Suprapubic skin (tissue), 4 donors: ENCODE measurements around the gene PIGL.

Experiments
- EP300 ChIP-seq: sonication (generic); formaldehyde crosslinking; IDR thresholded peaks from one replicate; pipeline ENCODE4 v1.6.1; 2017; ENCODE audit warnings: antibody characterized with exemption
- POLR2A ChIP-seq, 2 donors: fragments of 450-650 bp; IDR thresholded peaks; one replicate each; pipeline ENCODE4 v1.6.1; 2017; ENCODE audit warnings: antibody characterized with exemption in 2 of 2, mild to moderate bottlenecking in 2 of 2, moderate library complexity in 2 of 2
- POLR2AphosphoS5 ChIP-seq, 3 donors: sonication (generic); formaldehyde crosslinking; IDR thresholded peaks; one replicate each; pipeline ENCODE4 v1.6.1; 2017; ENCODE audit warnings: antibody characterized with exemption in 3 of 3
- TF ChIP-seq, protein P1 (sequence below), 2 donors: fragments of 200-600 bp in 1 of 2; fragments of 450-650 bp in 1 of 2; sonication (generic) in 1 of 2; IDR thresholded peaks; one replicate each; pipeline ENCODE4 v1.5.1; 2016 to 2019; ENCODE audit warnings: antibody characterized with exemption in 2 of 2, mild to moderate bottlenecking in 1 of 2, moderate library complexity in 1 of 2

DNA sequence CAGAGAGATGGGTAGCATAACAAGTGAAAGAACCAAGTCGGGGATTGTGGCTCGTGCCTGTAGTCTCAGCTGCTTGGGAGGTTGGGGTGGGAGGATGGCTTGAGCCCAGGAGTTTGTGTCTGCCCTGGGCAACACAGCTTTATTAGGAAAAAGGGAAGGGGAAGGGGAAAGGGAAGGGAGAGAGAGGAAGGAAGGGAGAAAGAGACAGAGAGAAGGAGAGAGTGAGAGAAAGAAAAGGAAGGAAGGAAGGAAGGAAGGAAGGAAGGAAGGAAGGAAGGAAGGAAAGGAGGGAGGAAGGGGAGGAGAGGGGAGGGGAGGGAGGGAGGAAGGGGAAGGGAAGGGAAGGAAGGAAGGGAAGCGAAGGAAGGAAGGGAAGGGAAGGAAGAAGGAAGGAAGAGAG lies 103.0 kb downstream of the PIGL start:
- TF ChIP-seq, protein P1, sequence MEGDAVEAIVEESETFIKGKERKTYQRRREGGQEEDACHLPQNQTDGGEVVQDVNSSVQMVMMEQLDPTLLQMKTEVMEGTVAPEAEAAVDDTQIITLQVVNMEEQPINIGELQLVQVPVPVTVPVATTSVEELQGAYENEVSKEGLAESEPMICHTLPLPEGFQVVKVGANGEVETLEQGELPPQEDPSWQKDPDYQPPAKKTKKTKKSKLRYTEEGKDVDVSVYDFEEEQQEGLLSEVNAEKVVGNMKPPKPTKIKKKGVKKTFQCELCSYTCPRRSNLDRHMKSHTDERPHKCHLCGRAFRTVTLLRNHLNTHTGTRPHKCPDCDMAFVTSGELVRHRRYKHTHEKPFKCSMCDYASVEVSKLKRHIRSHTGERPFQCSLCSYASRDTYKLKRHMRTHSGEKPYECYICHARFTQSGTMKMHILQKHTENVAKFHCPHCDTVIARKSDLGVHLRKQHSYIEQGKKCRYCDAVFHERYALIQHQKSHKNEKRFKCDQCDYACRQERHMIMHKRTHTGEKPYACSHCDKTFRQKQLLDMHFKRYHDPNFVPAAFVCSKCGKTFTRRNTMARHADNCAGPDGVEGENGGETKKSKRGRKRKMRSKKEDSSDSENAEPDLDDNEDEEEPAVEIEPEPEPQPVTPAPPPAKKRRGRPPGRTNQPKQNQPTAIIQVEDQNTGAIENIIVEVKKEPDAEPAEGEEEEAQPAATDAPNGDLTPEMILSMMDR (IDR thresholded peaks at IDR 0.05), result no peak
- TF ChIP-seq POLR2A (IDR thresholded peaks at IDR 0.05) (no peak), POLR2AphosphoS5 (IDR thresholded peaks at IDR 0.05) (no peak), EP300 (no peak)
